ENCODE data around the gene PEF1. TPM values are rescaled to one million over a fixed set of nuclear protein-coding genes. Genes with fewer than 3 reads are reported as not detected.

PEF1 gene
- total RNA-seq, 1 experiment from 2014 or later: 40.3 TPM

GRCh38 chr1:31667065-31667785, 22.5 kb upstream of the PEF1 start:
- Histone ChIP-seq H3K4me2 (ENCODE audit: insufficient read depth, insufficient read length, low read length) (no peak overlapping the region), H3K18ac (ENCODE audit: insufficient read length, low read depth, low read length) (no peak overlapping the region)
- H3K4me3 Mint-ChIP-seq: no peak overlapping the region

More at GRCh38 chr1:31667065-31667785, 22.5 kb upstream of the PEF1 start:
- Histone ChIP-seq H2BK120ac (ENCODE audit: low read depth, low read length, poor library complexity, severe bottlenecking) (no peak overlapping the region), H3K9me3 (ENCODE audit: control insufficient read depth, low read depth, low read length) (no peaks in the 10 kb centered on the region), H2AFZ (ENCODE audit: low read length) (no peak overlapping the region), H2BK15ac (ENCODE audit: low read depth, low read length) (no peak overlapping the region), H3K56ac (ENCODE audit: insufficient read length, low read depth, low read length) (no peak overlapping the region), H3K14ac (ENCODE audit: insufficient read depth, low read length) (peak overlapping the region; percentile 52), H2BK12ac (ENCODE audit: insufficient read length, low read depth, low read length) (no peak overlapping the region), H2BK20ac (ENCODE audit: low read depth, low read length, poor library complexity, severe bottlenecking) (no peak overlapping the region), H3K79me2 (ENCODE audit: insufficient read depth, low read length) (no peaks in the 10 kb centered on the region), H3K9ac (ENCODE audit: extremely low read depth, insufficient read length, low read length) (no peak overlapping the region), H3K23me2 (ENCODE audit: insufficient read length, low read depth, low read length, poor library complexity, severe bottlenecking) (no peaks in the 10 kb centered on the region), H3T11ph (ENCODE audit: low read length) (no peak overlapping the region), H4K5ac (ENCODE audit: insufficient read length, low read depth, low read length) (no peak overlapping the region), H3K23ac (ENCODE audit: insufficient read length, low read depth, low read length) (no peak overlapping the region), H3K27ac (ENCODE audit: insufficient read length, low read depth, low read length) (no peak overlapping the region), H2BK5ac (ENCODE audit: insufficient read length, low read length) (no peak overlapping the region), H3K79me1 (ENCODE audit: insufficient read depth, low read depth, low read length, poor library complexity, severe bottlenecking) (no peaks in the 10 kb centered on the region), H4K8ac (replicated peaks; ENCODE audit: insufficient read length, low read depth, low read length) (no peak overlapping the region), H4K20me1 (ENCODE audit: control insufficient read depth, insufficient read depth, insufficient read length) (peaks cover 4% of the 10 kb centered on the region), H3K27me3 (ENCODE audit: insufficient read depth, low read length) (no peaks in the 10 kb centered on the region), H2AK5ac (ENCODE audit: insufficient read length, low read length) (no peak overlapping the region), H3K4me1 (ENCODE audit: insufficient read depth, low read length) (no peaks in the 10 kb centered on the region; the same call in 1 of the 2 replicates), H4K91ac (ENCODE audit: insufficient read length, low read depth, low read length) (no peak overlapping the region), H3K4ac (ENCODE audit: low read depth, low read length) (no peak overlapping the region)
- H3K9me3 Mint-ChIP-seq: no peaks in the 10 kb centered on the region; a peak in 1 of 5 replicates
- TF ChIP-seq, protein P1, sequence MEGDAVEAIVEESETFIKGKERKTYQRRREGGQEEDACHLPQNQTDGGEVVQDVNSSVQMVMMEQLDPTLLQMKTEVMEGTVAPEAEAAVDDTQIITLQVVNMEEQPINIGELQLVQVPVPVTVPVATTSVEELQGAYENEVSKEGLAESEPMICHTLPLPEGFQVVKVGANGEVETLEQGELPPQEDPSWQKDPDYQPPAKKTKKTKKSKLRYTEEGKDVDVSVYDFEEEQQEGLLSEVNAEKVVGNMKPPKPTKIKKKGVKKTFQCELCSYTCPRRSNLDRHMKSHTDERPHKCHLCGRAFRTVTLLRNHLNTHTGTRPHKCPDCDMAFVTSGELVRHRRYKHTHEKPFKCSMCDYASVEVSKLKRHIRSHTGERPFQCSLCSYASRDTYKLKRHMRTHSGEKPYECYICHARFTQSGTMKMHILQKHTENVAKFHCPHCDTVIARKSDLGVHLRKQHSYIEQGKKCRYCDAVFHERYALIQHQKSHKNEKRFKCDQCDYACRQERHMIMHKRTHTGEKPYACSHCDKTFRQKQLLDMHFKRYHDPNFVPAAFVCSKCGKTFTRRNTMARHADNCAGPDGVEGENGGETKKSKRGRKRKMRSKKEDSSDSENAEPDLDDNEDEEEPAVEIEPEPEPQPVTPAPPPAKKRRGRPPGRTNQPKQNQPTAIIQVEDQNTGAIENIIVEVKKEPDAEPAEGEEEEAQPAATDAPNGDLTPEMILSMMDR (conservative IDR thresholded peaks at IDR 0.05): no peak
- H3K36me3 Mint-ChIP-seq (ENCODE audit: insufficient read depth in 1 of 3, low read depth in 3 of 3): no peaks in the 10 kb centered on the region
- peaks cover 5% of the 10 kb centered on the region for H3K27me3 Mint-ChIP-seq (ENCODE audit: low read depth)
- no peak for DNase-seq
- H3K27ac Mint-ChIP-seq: 0 out of 7 replicates have a peak overlapping the region, but pooled peaks of 1 of the 3 experiments have one; percentile 76
- H3K4me1 Mint-ChIP-seq: peaks cover 28 to 35% of the 10 kb centered on the region in 2 experiments
- no CpG with 5 or more reads among the region's 19 CpGs for WGBS (ENCODE audit: extremely low coverage, insufficient read length, low lambda C conversion rate)
